GM19193 (cell line): ENCODE data around the gene CTH.

ENCODE experiments used
- POLR2A ChIP-seq: IDR thresholded peaks from 4 replicates; pipeline ENCODE4 v1.6.1; 2011; ENCODE audit not compliant: insufficient read depth, insufficient read length; ENCODE audit errors: extremely low read depth

CTH gene

GRCh38 chr1:70403759-70404158 lies 7.3 kb upstream of the CTH start:
- TF ChIP-seq POLR2A, result no peak

- TF ChIP-seq POLR2A, result no peak
Measured at GRCh38 chr1:70405780-70406416, 5.2 kb upstream of the CTH start.

- TF ChIP-seq POLR2A, result no peak
Measured at GRCh38 chr1:70409136-70409535, 1.9 kb upstream of the CTH start.

GRCh38 chr1:70411360-70411844 lies 334 bp downstream of the CTH start:
- no peak for TF ChIP-seq POLR2A

GRCh38 chr1:70415882-70416281 lies 4.8 kb downstream of the CTH start:
- TF ChIP-seq POLR2A, result no peak

- no peak for TF ChIP-seq POLR2A
Measured at GRCh38 chr1:70420320-70420719, 9.3 kb downstream of the CTH start.

- no peak for TF ChIP-seq POLR2A
Measured at GRCh38 chr1:70426154-70427131, 15.4 kb downstream of the CTH start.

GRCh38 chr1:70427976-70428375 lies 16.9 kb downstream of the CTH start:
- TF ChIP-seq POLR2A, result no peak

GRCh38 chr1:70429219-70429618 lies 18.2 kb downstream of the CTH start:
- no peak for TF ChIP-seq POLR2A

- TF ChIP-seq POLR2A, result no peak
Measured at GRCh38 chr1:70429757-70430156, 18.7 kb downstream of the CTH start.

- TF ChIP-seq POLR2A, result no peak
Measured at GRCh38 chr1:70431317-70431716, 20.2 kb downstream of the CTH start.

GRCh38 chr1:70431874-70432273 lies 20.8 kb downstream of the CTH start:
- no peak for TF ChIP-seq POLR2A

GRCh38 chr1:70434253-70434859 lies 23.3 kb downstream of the CTH start:
- no peak for TF ChIP-seq POLR2A

GRCh38 chr1:70436622-70437251 lies 25.7 kb downstream of the CTH start:
- no peak for TF ChIP-seq POLR2A

GRCh38 chr1:70438529-70438928 lies 27.5 kb downstream of the CTH start:
- no peak for TF ChIP-seq POLR2A
